H9 (cell line): ENCODE measurements around the gene TYK2. TPM values are rescaled to one million over a fixed set of nuclear protein-coding genes. Genes with fewer than 3 reads are reported as not detected.

Experiments used
- DNase-seq: peaks from one replicate; pipeline ENCODE4 v3.0.0-alpha.2; 2017
- H2AFZ ChIP-seq: one replicate; pipeline ENCODE4 v1.6.1; 2013; ENCODE audit warnings: mild to moderate bottlenecking, low read length, control low read depth, moderate library complexity
- H2AK5ac ChIP-seq: 2 replicates; pipeline ENCODE4 v1.6.1; 2013; ENCODE audit warnings: low read length, control low read depth, mixed read lengths; ENCODE audit not compliant: insufficient read length
- H2BK120ac ChIP-seq: one replicate; pipeline ENCODE4 v1.6.1; 2013; ENCODE audit warnings: low read depth, mild to moderate bottlenecking, low read length, control low read depth, inconsistent platforms; ENCODE audit not compliant: poor library complexity, severe bottlenecking
- H2BK12ac ChIP-seq: 2 replicates; pipeline ENCODE4 v1.6.1; 2013; ENCODE audit warnings: low read length, control low read depth, mixed read lengths, low read depth; ENCODE audit not compliant: insufficient read length
- H2BK15ac ChIP-seq: 2 replicates; pipeline ENCODE4 v1.6.1; 2013; ENCODE audit warnings: low read depth, low read length, control low read depth
- H2BK20ac ChIP-seq: one replicate; pipeline ENCODE4 v1.6.1; 2013; ENCODE audit warnings: low read depth, mild to moderate bottlenecking, low read length, control low read depth, inconsistent platforms; ENCODE audit not compliant: poor library complexity, severe bottlenecking
- H2BK5ac ChIP-seq: 2 replicates; pipeline ENCODE4 v1.6.1; 2013; ENCODE audit warnings: low read length, control low read depth, mixed read lengths; ENCODE audit not compliant: insufficient read length
- H3K14ac ChIP-seq: 2 replicates; pipeline ENCODE4 v1.6.1; 2013; ENCODE audit warnings: low read length, control low read depth; ENCODE audit not compliant: insufficient read depth
- H3K18ac ChIP-seq: 2 replicates; pipeline ENCODE4 v1.6.1; 2013; ENCODE audit warnings: low read depth, mild to moderate bottlenecking, mixed read lengths, low read length, control low read depth; ENCODE audit not compliant: insufficient read length
- H3K23ac ChIP-seq: 2 replicates; pipeline ENCODE4 v1.6.1; 2013; ENCODE audit warnings: low read length, control low read depth, mixed read lengths, low read depth; ENCODE audit not compliant: insufficient read length
- H3K23me2 ChIP-seq: 2 replicates; pipeline ENCODE4 v1.6.1; 2013; ENCODE audit warnings: low read depth, mild to moderate bottlenecking, mixed read lengths, low read length, control low read depth; ENCODE audit not compliant: insufficient read length, poor library complexity, severe bottlenecking
- H3K27ac ChIP-seq: 2 replicates; pipeline ENCODE4 v1.5.1; 2013; ENCODE audit warnings: low read length, control low read depth, mixed read lengths, low read depth; ENCODE audit not compliant: insufficient read length
- H3K27me3 ChIP-seq: 2 replicates; pipeline ENCODE4 v1.6.1; 2013; ENCODE audit warnings: low read length, control low read depth, inconsistent platforms; ENCODE audit not compliant: insufficient read depth
- H3K4ac ChIP-seq: 2 replicates; pipeline ENCODE4 v1.6.1; 2013; ENCODE audit warnings: low read depth, mild to moderate bottlenecking, control low read depth, inconsistent platforms, low read length, moderate library complexity
- H3K4me1 ChIP-seq: 2 replicates; pipeline ENCODE4 v1.6.1; 2013; ENCODE audit warnings: low read length, control low read depth, inconsistent platforms; ENCODE audit not compliant: insufficient read depth
- H3K4me2 ChIP-seq: 2 replicates; pipeline ENCODE4 v1.6.1; 2013; ENCODE audit warnings: low read length, control low read depth, mixed read lengths; ENCODE audit not compliant: insufficient read length, insufficient read depth
- H3K56ac ChIP-seq: 2 replicates; pipeline ENCODE4 v1.6.1; 2013; ENCODE audit warnings: low read depth, mild to moderate bottlenecking, mixed read lengths, low read length, control low read depth; ENCODE audit not compliant: insufficient read length
- H3K79me1 ChIP-seq: 2 replicates; pipeline ENCODE4 v1.6.1; 2013; ENCODE audit warnings: low read depth, mild to moderate bottlenecking, moderate library complexity, low read length, control low read depth, inconsistent platforms; ENCODE audit not compliant: insufficient read depth, poor library complexity, severe bottlenecking
- H3K79me2 ChIP-seq: 2 replicates; pipeline ENCODE4 v1.6.1; 2013; ENCODE audit warnings: low read length, control low read depth, inconsistent platforms; ENCODE audit not compliant: insufficient read depth
- H3K9ac ChIP-seq: 2 replicates; pipeline ENCODE4 v1.6.1; 2013; ENCODE audit warnings: low read length, control low read depth, mixed read lengths; ENCODE audit not compliant: insufficient read length; ENCODE audit errors: extremely low read depth
- H3K9me3 ChIP-seq: one replicate; pipeline ENCODE4 v1.6.1; 2013; ENCODE audit warnings: low read depth, low read length, inconsistent platforms; ENCODE audit not compliant: control insufficient read depth
- H3T11ph ChIP-seq: one replicate; pipeline ENCODE4 v1.6.1; 2013; ENCODE audit warnings: mild to moderate bottlenecking, low read length, control low read depth, inconsistent platforms
- H4K20me1 ChIP-seq: one replicate; pipeline ENCODE4 v1.6.1; 2013; ENCODE audit not compliant: control insufficient read depth, insufficient read length, insufficient read depth
- H4K5ac ChIP-seq: 2 replicates; pipeline ENCODE4 v1.6.1; 2013; ENCODE audit warnings: low read depth, mild to moderate bottlenecking, mixed read lengths, low read length, control low read depth; ENCODE audit not compliant: insufficient read length
- H4K8ac ChIP-seq: replicated peaks from 2 replicates; pipeline ENCODE4 v1.6.1; 2013; ENCODE audit warnings: low read length, control low read depth, mixed read lengths, low read depth; ENCODE audit not compliant: insufficient read length
- H4K91ac ChIP-seq: 2 replicates; pipeline ENCODE4 v1.6.1; 2013; ENCODE audit warnings: low read depth, mild to moderate bottlenecking, moderate library complexity, mixed read lengths, low read length, control low read depth; ENCODE audit not compliant: insufficient read length
- H3K27ac Mint-ChIP-seq, 3 experiments: 2 replicates in 2 of 3; 3 replicates in 1 of 3; pipeline ENCODE4 v1.8.0; 2020 to 2021; ENCODE audit warnings: mixed read lengths in 3 of 3, mild to moderate bottlenecking in 1 of 3, moderate library complexity in 1 of 3
- H3K27me3 Mint-ChIP-seq: 2 replicates; pipeline ENCODE4 v1.8.0; 2021; ENCODE audit warnings: low read depth, mild to moderate bottlenecking, moderate library complexity, mixed read lengths
- H3K36me3 Mint-ChIP-seq, 3 experiments: 2 replicates in 2 of 3; 3 replicates in 1 of 3; pipeline ENCODE4 v1.8.0; 2020 to 2021; ENCODE audit warnings: low read depth in 3 of 3, mixed read lengths in 3 of 3; ENCODE audit not compliant: insufficient read depth in 1 of 3
- H3K4me1 Mint-ChIP-seq, 2 experiments: 2 replicates each; pipeline ENCODE4 v1.8.0; 2020; ENCODE audit warnings: mixed read lengths in 2 of 2
- H3K4me3 Mint-ChIP-seq, 2 experiments: 2 replicates in 1 of 2; 3 replicates in 1 of 2; pipeline ENCODE4 v1.8.0; 2020 to 2021; ENCODE audit warnings: mild to moderate bottlenecking in 2 of 2, mixed read lengths in 2 of 2, moderate library complexity in 1 of 2
- H3K9me3 Mint-ChIP-seq, 2 experiments: 2 replicates in 1 of 2; 3 replicates in 1 of 2; pipeline ENCODE4 v1.8.0; 2020; ENCODE audit warnings: mild to moderate bottlenecking in 2 of 2, mixed read lengths in 2 of 2, moderate library complexity in 1 of 2
- CTCF ChIP-seq: fragments of 200-600 bp; sonication (generic); conservative IDR thresholded peaks from 3 replicates; pipeline ENCODE4 v1.8.0; 2021; ENCODE audit warnings: antibody characterized with exemption, mild to moderate bottlenecking
- WGBS: extraction: QIAGEN DNeasy Blood & Tissue Kit; methylation state at CpG from one replicate; pipeline ENCODE4 v1.1.7; 2013; ENCODE audit warnings: missing lambda C conversion rate, low lambda C conversion rate, mixed read lengths; ENCODE audit not compliant: insufficient read length; ENCODE audit errors: extremely low coverage; 5-methylcytosine and 5-hydroxymethylcytosine counted together
- total RNA-seq: library from RNA; stranded (reverse); gene quantifications from 2 replicates; pipeline ENCODE4 v1.2.1, GENCODE V29; 2021

TYK2 gene
- total RNA-seq, 1 experiment from 2014 or later: 61.4 TPM

DNA sequence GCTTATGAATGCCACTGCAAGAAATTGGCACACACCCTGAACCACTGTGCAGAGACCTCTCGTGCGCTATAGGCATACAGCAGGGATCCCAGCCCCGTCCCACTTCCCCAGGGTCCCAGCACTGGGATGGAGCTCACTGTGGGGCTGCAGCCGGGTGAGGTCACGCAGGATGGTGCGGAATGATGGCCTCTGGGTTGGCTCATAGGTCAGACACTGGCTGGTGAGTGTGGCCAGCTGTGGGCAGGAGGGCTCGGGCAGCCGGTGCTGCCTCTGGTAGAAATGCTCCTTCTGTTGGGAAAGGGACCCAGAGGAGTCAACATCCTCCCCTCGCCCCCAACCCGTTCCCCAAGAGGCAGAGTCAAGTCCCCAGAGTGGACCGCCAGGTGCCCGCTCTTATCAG is 23.9 kb downstream of the TYK2 start:
- H4K91ac ChIP-seq: no peak overlapping the region
- no peak overlapping the region for H4K5ac ChIP-seq
- H3K9me3 ChIP-seq: no peaks in the 10 kb centered on the region
- H2AK5ac ChIP-seq: no peak overlapping the region
- H3K4ac ChIP-seq: no peak overlapping the region
- H3K9me3 Mint-ChIP-seq: no peaks in the 10 kb centered on the region
- H3K4me2 ChIP-seq: no peak overlapping the region
- no CpG with 5 or more reads among the region's 12 CpGs for WGBS
- H3K4me1 ChIP-seq: no peaks in the 10 kb centered on the region
- TF ChIP-seq CTCF: no peak
- H3K56ac ChIP-seq: no peak overlapping the region
- no peaks in the 10 kb centered on the region for H4K20me1 ChIP-seq
- H3K4me1 Mint-ChIP-seq: peaks cover 17 to 18% of the 10 kb centered on the region in 2 experiments
- no peak overlapping the region for H2BK15ac ChIP-seq
- H3K23ac ChIP-seq: no peak overlapping the region
- no peak overlapping the region for H3K27ac ChIP-seq
- no peaks in the 10 kb centered on the region; the same call in 1 of the 2 replicates for H3K27me3 Mint-ChIP-seq
- no peak overlapping the region for H3K4me3 Mint-ChIP-seq
- H3K36me3 Mint-ChIP-seq: peaks cover 2 to 35% (median 21%) of the 10 kb centered on the region in 3 experiments; a peak in 6 of 7 replicates
- no peak overlapping the region for H2BK12ac ChIP-seq
- no peak overlapping the region for H2BK120ac ChIP-seq
- no peak overlapping the region for H2AFZ ChIP-seq
- no peak overlapping the region for H2BK5ac ChIP-seq
- no peak overlapping the region for H4K8ac ChIP-seq
- no peak overlapping the region for H2BK20ac ChIP-seq
- no peak overlapping the region for H3K18ac ChIP-seq
- no peak overlapping the region for H3T11ph ChIP-seq
- H3K27me3 ChIP-seq: no peaks in the 10 kb centered on the region
- peaks cover 10% of the 10 kb centered on the region for H3K23me2 ChIP-seq
- no peaks in the 10 kb centered on the region for H3K79me2 ChIP-seq
- H3K27ac Mint-ChIP-seq: no peak overlapping the region
- no peak for DNase-seq
- no peak overlapping the region for H3K14ac ChIP-seq
- no peak overlapping the region for H3K9ac ChIP-seq
- no peaks in the 10 kb centered on the region for H3K79me1 ChIP-seq
